ENCODE data around the gene ARHGAP6.

DNA sequence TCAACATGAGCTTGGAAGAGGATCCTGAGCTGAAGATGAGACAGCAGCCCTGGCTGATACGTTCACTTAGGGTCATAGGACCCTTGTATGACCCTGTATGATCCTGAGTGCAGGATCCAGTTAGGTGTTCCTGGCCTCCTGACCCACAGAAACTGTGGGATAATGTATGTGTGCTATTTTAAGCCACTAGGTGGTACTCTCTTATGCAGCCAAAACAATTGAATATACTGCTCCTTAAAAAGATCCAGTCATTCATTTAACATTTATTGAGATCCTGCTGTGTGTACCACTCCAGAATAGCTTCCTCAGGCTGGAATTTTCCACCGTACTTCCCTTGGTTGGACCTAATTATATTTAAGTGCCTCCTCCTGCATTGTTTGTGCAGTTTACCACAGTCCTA lies 205.4 kb downstream of the ARHGAP6 start:
- TF ChIP-seq CTCF (IDR thresholded peaks at IDR 0.05) (no peak), POLR2A (IDR thresholded peaks at IDR 0.05) (no peak), POLR2AphosphoS5 (IDR thresholded peaks at IDR 0.05) (no peak)
